Fibroblast of the aortic adventitia (primary cell): Measurements from ENCODE around the gene IGF1R. TPM values are rescaled to one million over a fixed set of nuclear protein-coding genes. Genes with fewer than 3 reads are reported as not detected.

Experiments used
- DNase-seq: peaks from one replicate; pipeline ENCODE4 v3.0.0-alpha.2; 2010; ENCODE audit warnings: low read depth
- H3K4me3 ChIP-seq: 2 replicates; pipeline ENCODE4 v1.5.1; 2011; ENCODE audit warnings: low read depth, mild to moderate bottlenecking, control low read depth, low read length, moderate library complexity
- CTCF ChIP-seq: IDR thresholded peaks from 2 replicates; pipeline ENCODE4 v1.5.1; 2011; ENCODE audit warnings: mild to moderate bottlenecking, low read length, control low read depth, inconsistent platforms; ENCODE audit not compliant: insufficient read depth
- total RNA-seq: library from RNA; depleted of rRNA; stranded (reverse); fragments of >200 nt; gene quantifications from 2 replicates; pipeline ENCODE4 v1.2.3, GENCODE V29; 2012; ENCODE audit warnings: low replicate concordance

IGF1R gene
- total RNA-seq, 1 donor = 45.6 TPM

GRCh38 chr15:98896802-98897732 lies 248.7 kb downstream of the IGF1R start:
- TF ChIP-seq CTCF = no peak
- DNase-seq = peak; percentile 100
- H3K4me3 ChIP-seq = peak overlapping the region; percentile 6

GRCh38 chr15:98898122-98898521 lies 249.8 kb downstream of the IGF1R start:
- H3K4me3 ChIP-seq = no peak overlapping the region
- peak; percentile 52 for DNase-seq
- no peak for TF ChIP-seq CTCF

- no peak for DNase-seq
- TF ChIP-seq CTCF = no peak
- H3K4me3 ChIP-seq = no peak overlapping the region
These were observed 251.1 kb downstream of the IGF1R start for GRCh38 chr15:98899272-98900021.

GRCh38 chr15:98900356-98900755 lies 252.0 kb downstream of the IGF1R start:
- peak; percentile 76 for DNase-seq
- TF ChIP-seq CTCF = no peak
- no peak overlapping the region for H3K4me3 ChIP-seq

- no peak overlapping the region for H3K4me3 ChIP-seq
- no peak for DNase-seq
- TF ChIP-seq CTCF = no peak
These were observed 253.2 kb downstream of the IGF1R start for GRCh38 chr15:98901434-98902072.

- no peak overlapping the region for H3K4me3 ChIP-seq
- TF ChIP-seq CTCF = no peak
- DNase-seq = no peak
These were observed 254.6 kb downstream of the IGF1R start for GRCh38 chr15:98902931-98903330.
